ENCODE results near the gene DPYSL5.

The DPYSL5 gene

GRCh38 chr2:26934985-26935384, 87.1 kb downstream of the DPYSL5 start:
- peaks cover 51% of the 10 kb centered on the region for H3K36me3 ChIP-seq
- TF ChIP-seq, protein P1, sequence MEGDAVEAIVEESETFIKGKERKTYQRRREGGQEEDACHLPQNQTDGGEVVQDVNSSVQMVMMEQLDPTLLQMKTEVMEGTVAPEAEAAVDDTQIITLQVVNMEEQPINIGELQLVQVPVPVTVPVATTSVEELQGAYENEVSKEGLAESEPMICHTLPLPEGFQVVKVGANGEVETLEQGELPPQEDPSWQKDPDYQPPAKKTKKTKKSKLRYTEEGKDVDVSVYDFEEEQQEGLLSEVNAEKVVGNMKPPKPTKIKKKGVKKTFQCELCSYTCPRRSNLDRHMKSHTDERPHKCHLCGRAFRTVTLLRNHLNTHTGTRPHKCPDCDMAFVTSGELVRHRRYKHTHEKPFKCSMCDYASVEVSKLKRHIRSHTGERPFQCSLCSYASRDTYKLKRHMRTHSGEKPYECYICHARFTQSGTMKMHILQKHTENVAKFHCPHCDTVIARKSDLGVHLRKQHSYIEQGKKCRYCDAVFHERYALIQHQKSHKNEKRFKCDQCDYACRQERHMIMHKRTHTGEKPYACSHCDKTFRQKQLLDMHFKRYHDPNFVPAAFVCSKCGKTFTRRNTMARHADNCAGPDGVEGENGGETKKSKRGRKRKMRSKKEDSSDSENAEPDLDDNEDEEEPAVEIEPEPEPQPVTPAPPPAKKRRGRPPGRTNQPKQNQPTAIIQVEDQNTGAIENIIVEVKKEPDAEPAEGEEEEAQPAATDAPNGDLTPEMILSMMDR (IDR thresholded peaks at IDR 0.05; ENCODE audit: low read depth, low read length) = no peak
- H3K27ac ChIP-seq = no peak overlapping the region
- H3K27me3 ChIP-seq (ENCODE audit: insufficient read depth, low read depth, severe bottlenecking) = no peaks in the 10 kb centered on the region
- H3K4me3 ChIP-seq (ENCODE audit: low read depth, low read length) = no peak overlapping the region
- DNase-seq = no peak
- H3K9me3 ChIP-seq (ENCODE audit: severe bottlenecking) = no peaks in the 10 kb centered on the region

DNA sequence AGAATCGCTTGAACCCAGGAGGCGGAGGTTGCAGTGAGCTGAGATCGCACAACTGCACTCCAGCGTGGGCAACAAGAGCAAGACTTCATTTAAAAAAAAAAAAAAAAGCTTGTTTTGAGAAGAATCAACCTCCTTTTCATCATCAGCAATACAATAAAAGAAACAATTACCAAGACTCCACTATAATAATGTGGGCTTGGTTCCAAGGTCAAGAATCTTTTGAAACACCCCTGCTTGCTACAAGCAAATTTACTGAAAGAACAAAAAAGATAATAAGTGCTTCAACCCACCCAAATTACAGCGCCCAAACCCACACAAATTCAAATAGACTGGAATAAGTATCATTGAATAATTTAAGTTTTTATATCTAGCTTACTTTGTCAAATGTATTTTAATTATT, 88.9 kb downstream of the DPYSL5 start:
- Histone ChIP-seq H3K27ac (no peak overlapping the region), H3K9me3 (ENCODE audit: severe bottlenecking) (no peaks in the 10 kb centered on the region), H3K4me3 (ENCODE audit: low read depth, low read length) (no peak overlapping the region), H3K27me3 (ENCODE audit: insufficient read depth, low read depth, severe bottlenecking) (no peaks in the 10 kb centered on the region), H3K36me3 (peaks cover 51% of the 10 kb centered on the region)
- TF ChIP-seq, protein P1 (IDR thresholded peaks at IDR 0.05; ENCODE audit: low read depth, low read length) = no peak
- no peak for DNase-seq

- H3K36me3 ChIP-seq = peaks cover 58% of the 10 kb centered on the region
- TF ChIP-seq, protein P1 (IDR thresholded peaks at IDR 0.05; ENCODE audit: low read depth, low read length) = no peak
- no peak overlapping the region for H3K27ac ChIP-seq
- H3K27me3 ChIP-seq (ENCODE audit: insufficient read depth, low read depth, severe bottlenecking) = no peaks in the 10 kb centered on the region
- H3K4me3 ChIP-seq (ENCODE audit: low read depth, low read length) = no peak overlapping the region
- H3K9me3 ChIP-seq (ENCODE audit: severe bottlenecking) = no peaks in the 10 kb centered on the region
- no peak for DNase-seq
Observed at GRCh38 chr2:26938399-26939118, 90.6 kb downstream of the DPYSL5 start.

GRCh38 chr2:26940001-26940400, 92.1 kb downstream of the DPYSL5 start:
- DNase-seq = peak; percentile 90
- TF ChIP-seq, protein P1 (IDR thresholded peaks at IDR 0.05; ENCODE audit: low read depth, low read length) = no peak
- Histone ChIP-seq H3K27ac (no peak overlapping the region), H3K4me3 (ENCODE audit: low read depth, low read length) (no peak overlapping the region), H3K36me3 (peaks cover 60% of the 10 kb centered on the region), H3K27me3 (ENCODE audit: insufficient read depth, low read depth, severe bottlenecking) (no peaks in the 10 kb centered on the region), H3K9me3 (ENCODE audit: severe bottlenecking) (no peaks in the 10 kb centered on the region)

DNA sequence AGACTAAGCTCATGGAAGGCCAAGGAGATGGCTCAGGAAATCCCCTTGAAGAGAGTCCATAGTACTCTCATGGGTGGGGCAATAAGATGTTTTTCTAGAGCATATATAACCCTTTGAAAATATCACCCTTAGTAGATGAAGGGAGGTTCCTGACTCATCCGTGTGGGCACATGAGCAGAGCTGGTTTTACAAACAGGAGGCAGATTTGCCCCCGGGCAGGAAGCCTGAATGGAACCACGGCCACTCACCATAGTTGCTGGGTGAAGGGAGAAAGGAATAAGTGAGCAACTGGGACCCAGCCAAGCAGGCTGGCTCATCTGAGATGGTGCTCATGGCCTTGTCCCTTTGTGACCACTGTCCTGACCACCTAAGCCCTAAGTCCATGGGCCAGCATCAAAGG, 93.6 kb downstream of the DPYSL5 start:
- TF ChIP-seq, protein P1 (IDR thresholded peaks at IDR 0.05; ENCODE audit: low read depth, low read length) = no peak
- Histone ChIP-seq H3K27me3 (ENCODE audit: insufficient read depth, low read depth, severe bottlenecking) (no peaks in the 10 kb centered on the region), H3K36me3 (peaks cover 58% of the 10 kb centered on the region), H3K4me3 (ENCODE audit: low read depth, low read length) (no peak overlapping the region), H3K9me3 (ENCODE audit: severe bottlenecking) (no peaks in the 10 kb centered on the region), H3K27ac (no peak overlapping the region)
- no peak for DNase-seq
